GM19240 (cell line): ENCODE measurements around the gene HCK.

Experiments used
- DNase-seq: peaks from one replicate; pipeline ENCODE4 v3.0.0; 2011; ENCODE audit warnings: low spot score; ENCODE audit not compliant: insufficient read length

The HCK gene

GRCh38 chr20:32052090-32052777 lies at the start of gene HCK:
Gene HCK (plus strand): TSS chr20:32052242.
- no peak for DNase-seq

- no peak for DNase-seq
Measured at GRCh38 chr20:32003325-32003724, 48.7 kb upstream of the HCK start.

- no peak for DNase-seq
Measured at GRCh38 chr20:32004963-32005362, 47.1 kb upstream of the HCK start.

- DNase-seq, result no peak
Measured at GRCh38 chr20:32006053-32006452, 46.0 kb upstream of the HCK start.

- no peak for DNase-seq
Measured at GRCh38 chr20:32006841-32007786, 44.9 kb upstream of the HCK start.

GRCh38 chr20:32007787-32008616 lies 44.0 kb upstream of the HCK start:
- DNase-seq, result no peak

- no peak for DNase-seq
Measured at GRCh38 chr20:32009564-32009963, 42.5 kb upstream of the HCK start.

- no peak for DNase-seq
Measured at GRCh38 chr20:32010101-32010500, 41.9 kb upstream of the HCK start, which contains the start of gene CCM2L. Gene CCM2L (plus strand): TSS chr20:32010438. CDS start chr20:32010455, 17 bp downstream.

GRCh38 chr20:32010666-32011065 lies 41.4 kb upstream of the HCK start:
- DNase-seq, result no peak

- no peak for DNase-seq
Measured at GRCh38 chr20:32012159-32012688, 39.8 kb upstream of the HCK start.

- DNase-seq, result no peak
Measured at GRCh38 chr20:32013326-32013725, 38.7 kb upstream of the HCK start.

- DNase-seq, result no peak
Measured at GRCh38 chr20:32017711-32018251, 34.3 kb upstream of the HCK start.

- peak; percentile 43 for DNase-seq
Measured at GRCh38 chr20:32018269-32019155, 33.5 kb upstream of the HCK start.

- no peak for DNase-seq
Measured at GRCh38 chr20:32019156-32019510, 32.9 kb upstream of the HCK start.

- no peak for DNase-seq
Measured at GRCh38 chr20:32019563-32020463, 32.2 kb upstream of the HCK start.

GRCh38 chr20:32021091-32021490 lies 31.0 kb upstream of the HCK start:
- no peak for DNase-seq

GRCh38 chr20:32024683-32025295 lies 27.3 kb upstream of the HCK start:
- no peak for DNase-seq

- DNase-seq, result no peak
Measured at GRCh38 chr20:32027643-32028042, 24.4 kb upstream of the HCK start.
